H9 (cell line): ENCODE measurements around the gene PRDM8. TPM values are rescaled to one million over a fixed set of nuclear protein-coding genes. Genes with fewer than 3 reads are reported as not detected.

ENCODE experiments used
- DNase-seq: peaks from one replicate; pipeline ENCODE4 v3.0.0-alpha.2; 2017
- H2AFZ ChIP-seq: one replicate; pipeline ENCODE4 v1.6.1; 2013; ENCODE audit warnings: mild to moderate bottlenecking, low read length, control low read depth, moderate library complexity
- H2AK5ac ChIP-seq: 2 replicates; pipeline ENCODE4 v1.6.1; 2013; ENCODE audit warnings: low read length, control low read depth, mixed read lengths; ENCODE audit not compliant: insufficient read length
- H2BK120ac ChIP-seq: one replicate; pipeline ENCODE4 v1.6.1; 2013; ENCODE audit warnings: low read depth, mild to moderate bottlenecking, low read length, control low read depth, inconsistent platforms; ENCODE audit not compliant: poor library complexity, severe bottlenecking
- H2BK12ac ChIP-seq: 2 replicates; pipeline ENCODE4 v1.6.1; 2013; ENCODE audit warnings: low read length, control low read depth, mixed read lengths, low read depth; ENCODE audit not compliant: insufficient read length
- H2BK15ac ChIP-seq: 2 replicates; pipeline ENCODE4 v1.6.1; 2013; ENCODE audit warnings: low read depth, low read length, control low read depth
- H2BK20ac ChIP-seq: one replicate; pipeline ENCODE4 v1.6.1; 2013; ENCODE audit warnings: low read depth, mild to moderate bottlenecking, low read length, control low read depth, inconsistent platforms; ENCODE audit not compliant: poor library complexity, severe bottlenecking
- H2BK5ac ChIP-seq: 2 replicates; pipeline ENCODE4 v1.6.1; 2013; ENCODE audit warnings: low read length, control low read depth, mixed read lengths; ENCODE audit not compliant: insufficient read length
- H3K14ac ChIP-seq: 2 replicates; pipeline ENCODE4 v1.6.1; 2013; ENCODE audit warnings: low read length, control low read depth; ENCODE audit not compliant: insufficient read depth
- H3K18ac ChIP-seq: 2 replicates; pipeline ENCODE4 v1.6.1; 2013; ENCODE audit warnings: low read depth, mild to moderate bottlenecking, mixed read lengths, low read length, control low read depth; ENCODE audit not compliant: insufficient read length
- H3K23ac ChIP-seq: 2 replicates; pipeline ENCODE4 v1.6.1; 2013; ENCODE audit warnings: low read length, control low read depth, mixed read lengths, low read depth; ENCODE audit not compliant: insufficient read length
- H3K23me2 ChIP-seq: 2 replicates; pipeline ENCODE4 v1.6.1; 2013; ENCODE audit warnings: low read depth, mild to moderate bottlenecking, mixed read lengths, low read length, control low read depth; ENCODE audit not compliant: insufficient read length, poor library complexity, severe bottlenecking
- H3K27ac ChIP-seq: 2 replicates; pipeline ENCODE4 v1.5.1; 2013; ENCODE audit warnings: low read length, control low read depth, mixed read lengths, low read depth; ENCODE audit not compliant: insufficient read length
- H3K27me3 ChIP-seq: 2 replicates; pipeline ENCODE4 v1.6.1; 2013; ENCODE audit warnings: low read length, control low read depth, inconsistent platforms; ENCODE audit not compliant: insufficient read depth
- H3K4ac ChIP-seq: 2 replicates; pipeline ENCODE4 v1.6.1; 2013; ENCODE audit warnings: low read depth, mild to moderate bottlenecking, control low read depth, inconsistent platforms, low read length, moderate library complexity
- H3K4me1 ChIP-seq: 2 replicates; pipeline ENCODE4 v1.6.1; 2013; ENCODE audit warnings: low read length, control low read depth, inconsistent platforms; ENCODE audit not compliant: insufficient read depth
- H3K4me2 ChIP-seq: 2 replicates; pipeline ENCODE4 v1.6.1; 2013; ENCODE audit warnings: low read length, control low read depth, mixed read lengths; ENCODE audit not compliant: insufficient read length, insufficient read depth
- H3K56ac ChIP-seq: 2 replicates; pipeline ENCODE4 v1.6.1; 2013; ENCODE audit warnings: low read depth, mild to moderate bottlenecking, mixed read lengths, low read length, control low read depth; ENCODE audit not compliant: insufficient read length
- H3K79me1 ChIP-seq: 2 replicates; pipeline ENCODE4 v1.6.1; 2013; ENCODE audit warnings: low read depth, mild to moderate bottlenecking, moderate library complexity, low read length, control low read depth, inconsistent platforms; ENCODE audit not compliant: insufficient read depth, poor library complexity, severe bottlenecking
- H3K79me2 ChIP-seq: 2 replicates; pipeline ENCODE4 v1.6.1; 2013; ENCODE audit warnings: low read length, control low read depth, inconsistent platforms; ENCODE audit not compliant: insufficient read depth
- H3K9ac ChIP-seq: 2 replicates; pipeline ENCODE4 v1.6.1; 2013; ENCODE audit warnings: low read length, control low read depth, mixed read lengths; ENCODE audit not compliant: insufficient read length; ENCODE audit errors: extremely low read depth
- H3K9me3 ChIP-seq: one replicate; pipeline ENCODE4 v1.6.1; 2013; ENCODE audit warnings: low read depth, low read length, inconsistent platforms; ENCODE audit not compliant: control insufficient read depth
- H3T11ph ChIP-seq: one replicate; pipeline ENCODE4 v1.6.1; 2013; ENCODE audit warnings: mild to moderate bottlenecking, low read length, control low read depth, inconsistent platforms
- H4K20me1 ChIP-seq: one replicate; pipeline ENCODE4 v1.6.1; 2013; ENCODE audit not compliant: control insufficient read depth, insufficient read length, insufficient read depth
- H4K5ac ChIP-seq: 2 replicates; pipeline ENCODE4 v1.6.1; 2013; ENCODE audit warnings: low read depth, mild to moderate bottlenecking, mixed read lengths, low read length, control low read depth; ENCODE audit not compliant: insufficient read length
- H4K8ac ChIP-seq: replicated peaks from 2 replicates; pipeline ENCODE4 v1.6.1; 2013; ENCODE audit warnings: low read length, control low read depth, mixed read lengths, low read depth; ENCODE audit not compliant: insufficient read length
- H4K91ac ChIP-seq: 2 replicates; pipeline ENCODE4 v1.6.1; 2013; ENCODE audit warnings: low read depth, mild to moderate bottlenecking, moderate library complexity, mixed read lengths, low read length, control low read depth; ENCODE audit not compliant: insufficient read length
- H3K27ac Mint-ChIP-seq, 3 experiments: 2 replicates in 2 of 3; 3 replicates in 1 of 3; pipeline ENCODE4 v1.8.0; 2020 to 2021; ENCODE audit warnings: mixed read lengths in 3 of 3, mild to moderate bottlenecking in 1 of 3, moderate library complexity in 1 of 3
- H3K27me3 Mint-ChIP-seq: 2 replicates; pipeline ENCODE4 v1.8.0; 2021; ENCODE audit warnings: low read depth, mild to moderate bottlenecking, moderate library complexity, mixed read lengths
- H3K36me3 Mint-ChIP-seq, 3 experiments: 2 replicates in 2 of 3; 3 replicates in 1 of 3; pipeline ENCODE4 v1.8.0; 2020 to 2021; ENCODE audit warnings: low read depth in 3 of 3, mixed read lengths in 3 of 3; ENCODE audit not compliant: insufficient read depth in 1 of 3
- H3K4me1 Mint-ChIP-seq, 2 experiments: 2 replicates each; pipeline ENCODE4 v1.8.0; 2020; ENCODE audit warnings: mixed read lengths in 2 of 2
- H3K4me3 Mint-ChIP-seq, 2 experiments: 2 replicates in 1 of 2; 3 replicates in 1 of 2; pipeline ENCODE4 v1.8.0; 2020 to 2021; ENCODE audit warnings: mild to moderate bottlenecking in 2 of 2, mixed read lengths in 2 of 2, moderate library complexity in 1 of 2
- H3K9me3 Mint-ChIP-seq, 2 experiments: 2 replicates in 1 of 2; 3 replicates in 1 of 2; pipeline ENCODE4 v1.8.0; 2020; ENCODE audit warnings: mild to moderate bottlenecking in 2 of 2, mixed read lengths in 2 of 2, moderate library complexity in 1 of 2
- CTCF ChIP-seq: fragments of 200-600 bp; sonication (generic); conservative IDR thresholded peaks from 3 replicates; pipeline ENCODE4 v1.8.0; 2021; ENCODE audit warnings: antibody characterized with exemption, mild to moderate bottlenecking
- WGBS: extraction: QIAGEN DNeasy Blood & Tissue Kit; methylation state at CpG from one replicate; pipeline ENCODE4 v1.1.7; 2013; ENCODE audit warnings: missing lambda C conversion rate, low lambda C conversion rate, mixed read lengths; ENCODE audit not compliant: insufficient read length; ENCODE audit errors: extremely low coverage; 5-methylcytosine and 5-hydroxymethylcytosine counted together
- total RNA-seq: library from RNA; stranded (reverse); gene quantifications from 2 replicates; pipeline ENCODE4 v1.2.1, GENCODE V29; 2021

Gene PRDM8
- total RNA-seq, 1 experiment from 2014 or later = not detected

DNA sequence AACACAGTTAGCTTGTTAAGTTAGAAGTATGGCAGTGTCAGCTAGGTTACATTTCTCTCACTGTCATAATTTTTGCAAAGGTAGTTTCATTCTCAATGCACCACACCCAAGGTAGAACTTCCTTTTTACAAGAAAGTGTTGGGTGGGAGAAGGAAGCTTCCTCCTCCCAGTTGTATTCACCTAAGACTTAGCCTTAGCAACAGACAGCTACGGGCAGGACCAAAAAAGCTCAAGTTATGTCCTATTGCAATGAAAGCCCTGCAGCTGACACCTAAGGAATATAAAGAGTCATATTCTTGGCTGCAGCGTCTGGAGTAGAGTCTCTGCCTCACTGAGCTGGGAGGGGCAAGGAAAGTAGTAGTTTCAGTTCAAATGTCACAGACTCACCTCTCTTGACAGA lies 25.1 kb upstream of the PRDM8 start:
- no peak overlapping the region for H4K91ac ChIP-seq
- no peak overlapping the region for H4K8ac ChIP-seq
- H3K14ac ChIP-seq = no peak overlapping the region
- Mint-ChIP-seq H3K4me1 (peaks cover 0 to 4% of the 10 kb centered on the region in 2 experiments; a peak in 1 of 4 replicates), H3K27me3 (peaks cover 13% of the 10 kb centered on the region), H3K36me3 (no peaks in the 10 kb centered on the region), H3K9me3 (no peaks in the 10 kb centered on the region), H3K4me3 (no peak overlapping the region), H3K27ac (no peak overlapping the region)
- no peaks in the 10 kb centered on the region for H3K23me2 ChIP-seq
- H2AK5ac ChIP-seq = no peak overlapping the region
- H2AFZ ChIP-seq = no peak overlapping the region
- no peak overlapping the region for H2BK20ac ChIP-seq
- peaks cover 2% of the 10 kb centered on the region; the same call in 1 of the 2 replicates for H3K27me3 ChIP-seq
- no peaks in the 10 kb centered on the region for H3K79me2 ChIP-seq
- no peaks in the 10 kb centered on the region for H3K4me1 ChIP-seq
- H4K20me1 ChIP-seq = no peaks in the 10 kb centered on the region
- no peak overlapping the region for H4K5ac ChIP-seq
- no peak for DNase-seq
- no peak overlapping the region for H3K4me2 ChIP-seq
- no peak overlapping the region for H2BK120ac ChIP-seq
- no peak overlapping the region for H3K4ac ChIP-seq
- TF ChIP-seq CTCF = no peak
- no CpG with 5 or more reads among the region's 2 CpGs for WGBS
- H3K56ac ChIP-seq = no peak overlapping the region
- H3K18ac ChIP-seq = no peak overlapping the region
- no peak overlapping the region for H3T11ph ChIP-seq
- H2BK12ac ChIP-seq = no peak overlapping the region
- no peaks in the 10 kb centered on the region for H3K79me1 ChIP-seq
- H3K9ac ChIP-seq = no peak overlapping the region
- H3K9me3 ChIP-seq = no peaks in the 10 kb centered on the region
- no peak overlapping the region for H2BK5ac ChIP-seq
- no peak overlapping the region for H3K27ac ChIP-seq
- no peak overlapping the region for H3K23ac ChIP-seq
- no peak overlapping the region for H2BK15ac ChIP-seq
